Measurements from ENCODE around the gene MED12L.

The MED12L gene

DNA sequence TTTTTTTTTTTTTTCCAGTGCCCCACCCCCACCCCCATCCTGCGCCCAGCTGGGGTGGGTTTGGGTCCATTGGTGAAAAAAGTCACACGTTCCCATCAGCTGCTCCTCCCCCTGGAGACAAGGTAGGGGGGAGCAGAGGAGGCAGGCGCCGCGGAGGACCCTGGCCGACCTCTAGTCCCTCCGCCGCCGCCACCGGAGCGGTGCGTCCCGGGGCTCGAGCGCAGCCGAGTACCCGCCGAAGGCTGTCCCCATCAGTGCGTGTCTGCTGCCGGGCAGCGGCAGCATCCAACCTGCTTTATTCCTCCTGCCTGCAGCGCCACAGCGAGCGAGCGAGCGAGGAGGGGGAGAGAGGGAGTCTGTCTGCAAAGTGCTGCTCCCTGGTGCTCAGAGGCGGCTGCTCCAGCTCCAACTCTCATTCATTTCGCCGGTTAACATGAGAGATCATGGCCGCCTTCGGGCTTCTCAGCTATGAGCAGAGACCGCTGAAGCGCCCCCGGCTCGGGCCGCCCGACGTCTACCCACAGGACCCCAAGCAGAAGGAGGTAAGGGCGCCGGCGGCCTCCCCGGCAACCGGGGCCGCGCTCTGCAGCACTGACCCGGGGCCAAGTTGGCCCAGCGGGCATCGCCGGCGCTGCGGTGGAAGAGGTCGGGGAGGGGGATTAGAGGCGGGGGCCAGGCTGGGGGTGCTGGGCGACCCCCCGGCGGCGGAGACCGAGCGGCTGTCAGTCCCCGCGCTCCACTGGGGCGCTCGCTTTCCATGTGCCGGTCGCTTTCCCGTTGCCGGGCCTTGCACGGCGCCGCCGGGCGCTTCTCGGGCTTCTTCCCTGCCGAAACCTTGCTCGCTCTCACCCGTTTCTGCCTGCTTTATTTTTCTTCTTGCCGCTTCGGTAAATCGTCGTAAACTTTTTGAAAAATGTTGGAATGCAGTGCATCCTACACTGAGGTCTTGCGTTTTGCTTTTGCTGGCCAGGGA lies 1.3 kb downstream of the MED12L start:
- DNase-seq (ENCODE audit: low read depth), result peak; percentile 45

DNA sequence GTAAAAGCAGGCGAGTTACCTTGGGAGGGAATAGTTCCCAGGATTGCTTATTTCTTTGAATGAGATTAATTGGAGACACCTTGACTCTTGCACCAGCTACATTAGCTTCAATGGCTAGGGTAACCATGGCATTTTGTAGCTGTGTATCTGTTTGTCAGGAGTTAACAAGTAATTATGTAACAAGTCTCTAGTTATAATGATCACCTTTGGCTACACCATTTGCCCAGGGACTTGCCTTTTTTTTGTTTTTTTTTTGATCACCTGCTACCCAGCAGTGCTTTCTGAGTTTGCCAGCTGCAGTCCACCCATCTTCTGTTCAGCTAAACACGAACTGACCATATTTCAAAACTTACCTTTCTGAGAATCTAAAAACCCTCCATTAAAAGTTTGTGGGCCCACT lies 2.2 kb downstream of the MED12L start:
- DNase-seq (ENCODE audit: low read depth), result no peak

GRCh38 chr3:151091685-151092345 lies 6.4 kb downstream of the MED12L start:
- no peak for DNase-seq (ENCODE audit: low read depth)

DNA sequence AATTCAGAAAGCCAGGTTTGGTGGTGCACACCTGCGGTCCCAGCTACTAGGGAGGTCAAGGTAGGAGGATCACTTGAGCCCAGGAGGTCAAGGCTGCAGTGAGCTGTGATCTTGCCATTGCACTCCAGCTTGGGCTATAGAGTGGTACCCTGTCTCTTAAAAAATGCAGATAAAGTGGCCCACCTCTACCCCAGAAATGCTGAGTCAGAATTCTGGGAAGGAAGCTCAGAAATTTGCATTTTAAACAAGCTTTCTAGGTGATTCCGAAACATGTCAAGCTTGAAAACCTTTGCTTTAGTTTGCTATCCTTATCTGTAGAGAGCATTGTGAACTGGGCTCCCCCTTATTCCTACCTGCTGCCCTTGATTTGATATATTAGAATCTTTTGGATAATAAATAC lies 7.7 kb downstream of the MED12L start:
- no peak for DNase-seq (ENCODE audit: low read depth)

GRCh38 chr3:151093905-151094304 lies 8.4 kb downstream of the MED12L start:
- DNase-seq (ENCODE audit: low read depth), result no peak

- no peak for DNase-seq (ENCODE audit: low read depth)
These were observed 11.3 kb downstream of the MED12L start for GRCh38 chr3:151096716-151097115.

- DNase-seq (ENCODE audit: low read depth), result no peak
These were observed 14.6 kb downstream of the MED12L start for GRCh38 chr3:151100076-151100475.

DNA sequence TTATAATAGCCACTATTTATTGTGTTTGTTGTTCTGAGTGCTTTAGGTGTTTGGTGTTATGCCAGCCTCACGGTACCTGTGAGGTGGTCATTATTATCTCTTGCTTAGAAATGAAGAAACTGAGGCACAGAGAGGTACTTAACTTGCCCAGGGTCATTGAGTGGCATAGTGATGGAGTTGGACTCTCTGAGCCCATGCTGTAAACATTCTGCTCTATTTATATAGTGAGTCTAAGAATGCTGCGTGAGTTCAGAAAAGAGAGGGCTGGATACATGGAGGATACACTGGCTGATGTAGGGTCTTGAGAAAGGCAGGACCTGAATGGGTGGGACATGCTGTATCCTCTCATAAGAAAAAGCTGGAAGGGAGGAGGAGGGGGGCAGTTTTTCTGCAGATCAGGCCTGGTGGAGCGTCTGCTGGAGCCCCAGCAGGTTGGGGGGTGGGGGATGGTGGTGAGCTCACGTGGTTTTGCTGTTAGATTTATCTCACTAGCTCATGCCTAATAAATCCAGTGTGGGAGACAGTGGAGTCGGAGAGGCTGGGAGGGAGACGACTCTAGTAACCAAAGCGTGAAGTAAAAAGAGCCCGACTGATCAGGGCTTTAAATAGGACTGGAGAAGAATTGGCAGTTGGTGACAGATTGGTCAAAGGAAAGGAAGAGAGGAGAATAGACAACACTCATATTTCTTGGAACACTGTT lies 16.0 kb downstream of the MED12L start:
- DNase-seq (ENCODE audit: low read depth), result no peak

DNA sequence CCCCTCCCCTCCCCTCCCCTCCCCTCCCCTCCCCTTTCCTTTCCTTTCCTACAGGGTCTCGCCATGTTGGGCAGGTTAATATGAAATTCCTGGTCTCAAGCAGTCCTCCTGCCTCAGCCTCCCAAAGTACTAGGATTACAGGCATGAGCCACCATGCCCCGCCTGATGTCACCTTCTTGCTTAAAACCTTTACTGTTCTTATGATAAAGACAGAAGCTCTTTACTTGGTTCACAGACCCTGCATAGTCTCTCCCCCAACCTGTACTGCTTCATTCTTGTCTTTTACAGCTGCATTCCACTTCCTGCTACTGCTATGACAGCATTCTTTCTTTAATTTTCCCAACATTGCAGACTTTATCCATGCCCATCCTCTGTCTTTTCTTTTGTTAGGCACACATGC lies 20.8 kb downstream of the MED12L start:
- DNase-seq (ENCODE audit: low read depth), result no peak

- no peak for DNase-seq (ENCODE audit: low read depth)
These were observed 21.7 kb downstream of the MED12L start for GRCh38 chr3:151107177-151107576.

DNA sequence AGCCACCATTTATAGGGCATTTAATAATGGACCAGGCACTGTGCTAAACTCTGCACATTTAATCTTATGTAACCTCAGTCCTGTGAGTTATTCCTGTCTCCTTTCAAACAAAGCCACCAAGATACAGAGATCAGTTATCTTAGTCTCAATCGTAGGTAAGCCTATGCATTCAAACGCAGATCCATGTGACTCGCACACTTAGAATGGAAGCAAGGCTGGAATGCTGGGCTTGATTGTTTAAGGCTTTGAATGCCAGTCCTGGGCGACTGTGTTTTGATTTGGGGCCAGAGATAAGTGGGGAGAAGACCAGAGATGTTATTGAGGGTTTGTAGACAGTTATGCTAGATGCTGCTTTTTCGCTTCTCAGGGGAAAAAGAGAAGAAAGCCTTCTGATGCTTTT lies 22.2 kb downstream of the MED12L start:
- no peak for DNase-seq (ENCODE audit: low read depth)

DNA sequence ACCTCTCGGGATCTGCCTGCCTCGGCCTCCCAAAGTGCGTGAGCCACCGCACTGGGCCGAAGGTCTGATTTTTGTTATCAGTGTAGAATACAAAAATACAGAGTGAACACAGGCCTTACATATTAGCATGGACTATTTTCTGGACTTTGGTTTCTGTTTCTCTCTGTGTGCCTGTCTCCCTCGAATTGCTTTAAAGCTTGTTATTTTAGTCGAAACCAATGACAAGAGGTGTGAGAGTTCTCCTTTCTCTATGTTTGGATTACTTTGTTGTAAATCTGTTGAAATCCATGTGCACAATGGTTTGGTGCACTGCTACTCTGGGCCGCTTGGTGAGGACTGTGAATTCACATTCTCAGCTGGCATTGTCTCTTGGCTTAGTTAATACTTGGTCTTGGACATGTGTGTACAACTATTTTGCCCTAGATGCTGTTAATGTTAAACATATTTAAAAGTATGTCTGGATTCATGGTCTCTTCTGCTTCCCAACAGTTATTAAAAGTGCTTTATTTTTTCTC lies 23.9 kb downstream of the MED12L start:
- DNase-seq (ENCODE audit: low read depth), result no peak

DNA sequence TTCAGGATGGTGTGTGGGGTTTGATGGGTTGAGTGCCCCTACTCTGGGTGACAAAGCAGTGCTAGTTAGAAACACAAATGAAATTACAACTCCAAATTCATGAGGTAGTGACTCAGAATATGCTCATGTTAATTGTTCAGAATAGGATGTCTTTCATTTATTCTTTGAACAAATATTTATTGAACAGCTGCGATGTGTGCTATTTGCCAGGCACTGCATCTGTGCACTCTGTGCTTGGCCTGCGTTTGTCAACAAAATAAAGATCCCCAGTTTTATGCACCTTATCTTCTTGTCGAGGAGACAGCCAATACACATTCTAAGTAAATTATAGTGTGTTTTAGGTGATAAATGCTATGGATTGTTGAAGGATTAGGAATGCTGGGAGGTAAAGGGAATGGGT lies 27.3 kb downstream of the MED12L start:
- DNase-seq (ENCODE audit: low read depth), result no peak

DNA sequence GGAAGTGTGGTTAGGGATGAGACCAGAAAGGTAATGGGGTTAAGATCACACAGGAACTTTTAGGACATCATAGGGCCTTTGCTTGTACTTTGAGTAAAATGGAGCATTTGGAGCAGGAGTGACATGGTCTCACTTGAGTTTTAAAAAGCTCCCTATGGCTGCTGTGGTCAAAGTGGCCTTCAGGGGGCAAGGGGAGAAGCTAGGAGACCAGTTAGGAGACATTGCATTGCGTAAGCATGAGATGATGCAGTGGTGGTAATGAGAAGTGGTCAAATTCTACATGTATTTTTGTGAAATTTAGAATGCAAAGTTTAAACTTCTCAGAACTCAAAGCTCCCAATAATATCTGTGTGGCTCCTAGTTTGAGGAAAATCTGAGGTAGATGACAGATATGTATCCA lies 27.9 kb downstream of the MED12L start:
- no peak for DNase-seq (ENCODE audit: low read depth)

DNA sequence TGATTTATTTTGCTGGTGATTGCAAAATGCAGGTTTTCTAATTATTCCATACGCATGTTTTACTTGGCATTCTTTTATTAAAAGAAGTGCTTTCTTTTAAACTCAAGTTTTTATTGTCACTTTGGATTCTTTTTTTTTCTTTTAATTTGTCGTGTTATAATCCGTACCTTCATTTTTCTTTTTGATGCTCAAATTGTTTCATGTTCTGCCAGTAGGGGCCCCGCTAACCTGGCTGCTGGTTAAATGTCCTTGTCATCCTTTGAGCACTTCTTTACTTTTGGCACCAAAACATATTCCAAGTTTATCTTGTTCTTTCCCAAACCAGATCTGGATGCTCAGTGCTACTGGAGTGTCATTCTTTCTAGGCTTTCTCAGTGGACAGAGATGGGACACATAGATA lies 31.6 kb downstream of the MED12L start:
- DNase-seq (ENCODE audit: low read depth), result no peak

GRCh38 chr3:151119188-151119587 lies 33.7 kb downstream of the MED12L start:
- DNase-seq (ENCODE audit: low read depth), result no peak

GRCh38 chr3:151120409-151120808 lies 34.9 kb downstream of the MED12L start:
- DNase-seq (ENCODE audit: low read depth), result no peak

- no peak for DNase-seq (ENCODE audit: low read depth)
These were observed 35.6 kb downstream of the MED12L start for GRCh38 chr3:151121016-151121415.

GRCh38 chr3:151123827-151124226 lies 38.4 kb downstream of the MED12L start:
- DNase-seq (ENCODE audit: low read depth), result no peak

- no peak for DNase-seq (ENCODE audit: low read depth)
These were observed 39.0 kb downstream of the MED12L start for GRCh38 chr3:151124476-151124875.

DNA sequence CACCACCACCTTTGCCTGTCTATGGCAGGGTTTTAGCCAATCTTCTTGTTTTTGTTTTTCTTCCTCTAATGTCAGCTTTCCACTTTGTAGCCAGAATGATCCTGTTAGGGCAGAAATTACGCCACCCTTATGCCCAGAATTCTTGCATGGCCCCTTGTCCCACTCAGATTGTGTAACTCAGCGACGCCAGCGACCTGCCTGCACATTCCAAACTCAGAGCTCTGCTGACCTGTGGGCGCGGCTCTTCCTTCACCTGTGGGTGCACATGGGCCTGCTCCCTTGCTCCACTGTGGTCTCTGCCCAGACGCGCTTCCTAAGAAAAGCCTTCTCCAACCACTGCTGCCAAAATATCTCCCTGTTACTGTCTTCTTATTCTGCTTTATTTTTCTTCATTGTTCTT lies 45.0 kb downstream of the MED12L start:
- DNase-seq (ENCODE audit: low read depth), result no peak

GRCh38 chr3:151133175-151133574 lies 47.7 kb downstream of the MED12L start:
- no peak for DNase-seq (ENCODE audit: low read depth)
